ACC112 (cell line): ENCODE data around the gene FGGY.
A peak's percentile ranks its signal among the peaks of the same experiment; 100 is the strongest.

Source experiments
- H2AFZ ChIP-seq: fragments of 200-600 bp; sonication (generic); one replicate; pipeline ENCODE4 v1.6.0; 2017; ENCODE audit warnings: antibody characterized with exemption, low read length; ENCODE audit not compliant: unreplicated experiment
- H3K27ac ChIP-seq: fragments of 200-600 bp; sonication (generic); 2 replicates; pipeline ENCODE4 v1.5.1; 2014; ENCODE audit warnings: low read depth, mild to moderate bottlenecking, antibody characterized with exemption, low read length, moderate library complexity
- H3K27me3 ChIP-seq: fragments of 200-600 bp; sonication (generic); 2 replicates; pipeline ENCODE4 v1.6.1; 2014; ENCODE audit warnings: mild to moderate bottlenecking, antibody characterized with exemption, low read length, moderate library complexity, mixed read lengths; ENCODE audit not compliant: insufficient read depth
- H3K36me3 ChIP-seq: fragments of 200-600 bp; sonication (generic); 2 replicates; pipeline ENCODE4 v1.6.1; 2016; ENCODE audit warnings: mild to moderate bottlenecking, antibody characterized with exemption, low read length, moderate library complexity, mixed read lengths; ENCODE audit not compliant: insufficient read depth
- H3K4me1 ChIP-seq: fragments of 200-600 bp; sonication (generic); one replicate; pipeline ENCODE4 v1.6.1; 2016; ENCODE audit warnings: low read length, mixed read lengths; ENCODE audit not compliant: insufficient read depth, unreplicated experiment, control insufficient read depth
- H3K4me3 ChIP-seq: fragments of 200-600 bp; sonication (generic); 2 replicates; pipeline ENCODE4 v1.5.1; 2014; ENCODE audit warnings: mild to moderate bottlenecking, low read depth, low read length
- H3K79me2 ChIP-seq: fragments of 200-600 bp; sonication (generic); one replicate; pipeline ENCODE4 v1.6.0; 2016; ENCODE audit warnings: low read length; ENCODE audit not compliant: control insufficient read depth, unreplicated experiment, insufficient read depth

The FGGY gene

GRCh38 chr1:59289570-59289969, 7.3 kb upstream of the FGGY start:
- Histone ChIP-seq H3K27me3 (no peaks in the 10 kb centered on the region), H3K79me2 (no peaks in the 10 kb centered on the region), H3K36me3 (no peaks in the 10 kb centered on the region), H2AFZ (no peak overlapping the region), H3K4me1 (peaks cover 9% of the 10 kb centered on the region), H3K27ac (no peak overlapping the region), H3K4me3 (no peak overlapping the region)

GRCh38 chr1:59290193-59290949, 6.5 kb upstream of the FGGY start:
- H3K4me3 ChIP-seq: no peak overlapping the region
- no peaks in the 10 kb centered on the region for H3K36me3 ChIP-seq
- no peak overlapping the region for H3K27ac ChIP-seq
- H3K79me2 ChIP-seq: no peaks in the 10 kb centered on the region
- no peak overlapping the region for H2AFZ ChIP-seq
- H3K4me1 ChIP-seq: peaks cover 14% of the 10 kb centered on the region
- no peaks in the 10 kb centered on the region for H3K27me3 ChIP-seq

- Histone ChIP-seq H3K4me3 (no peak overlapping the region), H2AFZ (no peak overlapping the region), H3K27ac (no peak overlapping the region), H3K4me1 (peaks cover 20% of the 10 kb centered on the region), H3K27me3 (no peaks in the 10 kb centered on the region), H3K79me2 (no peaks in the 10 kb centered on the region), H3K36me3 (no peaks in the 10 kb centered on the region)
Measured at GRCh38 chr1:59291561-59291960, 5.3 kb upstream of the FGGY start.

GRCh38 chr1:59292562-59292961, 4.3 kb upstream of the FGGY start:
- H3K4me1 ChIP-seq: peaks cover 23% of the 10 kb centered on the region
- H3K79me2 ChIP-seq: no peaks in the 10 kb centered on the region
- no peaks in the 10 kb centered on the region for H3K27me3 ChIP-seq
- no peaks in the 10 kb centered on the region for H3K36me3 ChIP-seq
- H3K27ac ChIP-seq: peak overlapping the region; percentile 41
- H2AFZ ChIP-seq: no peak overlapping the region
- no peak overlapping the region for H3K4me3 ChIP-seq

GRCh38 chr1:59293206-59293605, 3.7 kb upstream of the FGGY start:
- no peak overlapping the region for H2AFZ ChIP-seq
- peaks cover 30% of the 10 kb centered on the region for H3K4me1 ChIP-seq
- peak overlapping the region; percentile 19; the same call in 1 of the 2 replicates for H3K27ac ChIP-seq
- H3K36me3 ChIP-seq: no peaks in the 10 kb centered on the region
- peaks cover 6% of the 10 kb centered on the region for H3K79me2 ChIP-seq
- H3K27me3 ChIP-seq: no peaks in the 10 kb centered on the region
- no peak overlapping the region for H3K4me3 ChIP-seq

- H3K27ac ChIP-seq: no peak overlapping the region
Measured at GRCh38 chr1:59293849-59294248, 3.0 kb upstream of the FGGY start.

GRCh38 chr1:59294423-59294822, 2.5 kb upstream of the FGGY start:
- H3K79me2 ChIP-seq: peaks cover 8% of the 10 kb centered on the region
- no peaks in the 10 kb centered on the region for H3K27me3 ChIP-seq
- no peak overlapping the region for H3K4me3 ChIP-seq
- H3K4me1 ChIP-seq: peaks cover 40% of the 10 kb centered on the region
- no peak overlapping the region for H3K27ac ChIP-seq
- no peaks in the 10 kb centered on the region for H3K36me3 ChIP-seq
- no peak overlapping the region for H2AFZ ChIP-seq

More at GRCh38 chr1:59293849-59294248, 3.0 kb upstream of the FGGY start:
- Histone ChIP-seq H3K4me1 (peaks cover 36% of the 10 kb centered on the region), H3K4me3 (no peak overlapping the region), H3K36me3 (no peaks in the 10 kb centered on the region), H3K27me3 (no peaks in the 10 kb centered on the region), H2AFZ (no peak overlapping the region), H3K79me2 (peaks cover 8% of the 10 kb centered on the region)

- Histone ChIP-seq H3K36me3 (no peaks in the 10 kb centered on the region), H3K79me2 (peaks cover 8% of the 10 kb centered on the region), H3K4me1 (peaks cover 40% of the 10 kb centered on the region), H3K27ac (peak overlapping the region; percentile 99), H3K27me3 (no peaks in the 10 kb centered on the region), H3K4me3 (peak overlapping the region; percentile 98), H2AFZ (peak overlapping the region; percentile 96)
Measured at GRCh38 chr1:59295618-59296017, 1.3 kb upstream of the FGGY start.

GRCh38 chr1:59298026-59298583, 1.2 kb downstream of the FGGY start:
- Histone ChIP-seq H3K27me3 (no peaks in the 10 kb centered on the region), H3K27ac (peak overlapping the region; percentile 99), H3K79me2 (peaks cover 8% of the 10 kb centered on the region), H3K4me3 (peak overlapping the region; percentile 98), H3K4me1 (peaks cover 33% of the 10 kb centered on the region), H3K36me3 (peaks cover 11% of the 10 kb centered on the region), H2AFZ (peak overlapping the region; percentile 64)

- H3K4me1 ChIP-seq: peaks cover 31% of the 10 kb centered on the region
- H3K36me3 ChIP-seq: peaks cover 15% of the 10 kb centered on the region
- peak overlapping the region; percentile 99 for H3K27ac ChIP-seq
Measured at GRCh38 chr1:59298710-59299346, 1.9 kb downstream of the FGGY start.

More at GRCh38 chr1:59298710-59299346, 1.9 kb downstream of the FGGY start:
- peaks cover 8% of the 10 kb centered on the region for H3K79me2 ChIP-seq
- 0 out of 2 replicates have a peak overlapping the region, but pooled peaks have one; percentile 1 for H3K4me3 ChIP-seq
- H2AFZ ChIP-seq: peak overlapping the region; percentile 10
- H3K27me3 ChIP-seq: no peaks in the 10 kb centered on the region
